ENCODE results near the gene LMX1B. TPM values are rescaled to one million over a fixed set of nuclear protein-coding genes. Genes with fewer than 3 reads are reported as not detected.

The LMX1B gene
- total and polyA plus RNA-seq, 7 donors, result 0.01 to 0.26 (median 0.08) TPM; not detected in 1

DNA sequence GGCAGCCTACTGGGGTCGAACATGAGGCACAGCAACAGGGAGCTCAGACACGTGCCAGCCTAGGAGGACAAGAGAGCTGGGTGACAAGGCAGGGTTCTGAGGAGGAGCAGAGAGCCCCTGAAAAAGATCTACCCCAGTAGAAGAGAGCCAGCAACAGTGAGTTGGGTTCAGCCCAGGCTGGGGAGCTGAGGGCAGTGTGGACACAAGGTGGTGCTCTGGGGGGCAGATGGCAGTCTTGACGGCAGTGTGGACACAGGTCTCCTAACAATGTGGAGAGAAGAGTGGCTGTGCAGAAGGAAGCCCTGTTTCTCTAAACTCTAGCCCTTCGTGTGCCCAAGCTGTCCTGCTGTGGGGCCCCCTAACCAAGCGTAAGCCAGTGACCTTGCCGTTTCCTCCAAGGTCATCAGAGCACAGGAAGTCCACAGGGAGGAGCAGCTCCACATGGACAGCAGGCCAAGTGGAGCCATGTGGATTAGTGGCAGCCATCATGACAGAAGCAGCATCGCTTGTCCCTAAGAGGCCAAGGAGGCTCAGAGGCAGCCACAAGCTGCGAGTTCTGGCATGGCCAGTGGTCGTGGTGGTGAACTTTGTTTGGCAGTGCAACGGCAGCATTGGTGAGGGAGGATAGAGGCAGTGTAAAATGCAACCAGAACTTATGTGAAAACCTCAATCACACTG, 25.1 kb upstream of the LMX1B start:
- no peak for DNase-seq
- H3K27ac ChIP-seq, result no peak overlapping the region

DNA sequence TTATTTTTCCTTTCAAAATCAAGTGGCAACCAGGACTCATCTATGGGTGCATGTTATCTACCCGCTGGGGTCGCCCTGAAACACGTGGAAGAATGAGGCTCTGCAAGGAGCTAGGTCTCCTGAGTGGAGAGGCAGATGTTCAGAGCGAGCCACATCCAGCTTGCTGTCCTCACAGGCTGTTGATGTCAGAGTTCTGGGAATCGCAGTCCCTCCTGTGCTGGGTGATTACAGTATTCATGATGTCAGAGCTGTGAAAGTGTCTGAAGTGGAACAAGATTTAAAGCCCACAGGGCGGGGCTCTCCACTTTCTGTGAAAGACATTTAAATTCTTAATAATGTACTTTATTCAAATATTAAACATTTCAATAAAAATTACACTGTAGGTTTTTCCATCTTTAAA, 24.4 kb upstream of the LMX1B start:
- peaks cover 8% of the 10 kb centered on the region for H3K4me1 ChIP-seq
- no peaks in the 10 kb centered on the region for H3K36me3 ChIP-seq (ENCODE audit: insufficient read depth in 1 of 2, low read depth in 1 of 2)
- no peak for ATAC-seq
- no peak overlapping the region for H3K4me3 ChIP-seq
- no peak overlapping the region for H3K27ac ChIP-seq
- no peak for DNase-seq
- H3K9me3 ChIP-seq, result no peaks in the 10 kb centered on the region
- intact Hi-C loops (cut with DNase I), result no loop called here
- WGBS, 3 donors, result 71 to 80% (median 77%) methylated on average over 6 of the region's 6 CpGs
- peaks cover 0 to 2% (median 0%) of the 10 kb centered on the region in 3 donors for H3K27me3 ChIP-seq (ENCODE audit: insufficient read depth in 3 of 3, low read length in 2 of 3)
- TF ChIP-seq, protein P1, sequence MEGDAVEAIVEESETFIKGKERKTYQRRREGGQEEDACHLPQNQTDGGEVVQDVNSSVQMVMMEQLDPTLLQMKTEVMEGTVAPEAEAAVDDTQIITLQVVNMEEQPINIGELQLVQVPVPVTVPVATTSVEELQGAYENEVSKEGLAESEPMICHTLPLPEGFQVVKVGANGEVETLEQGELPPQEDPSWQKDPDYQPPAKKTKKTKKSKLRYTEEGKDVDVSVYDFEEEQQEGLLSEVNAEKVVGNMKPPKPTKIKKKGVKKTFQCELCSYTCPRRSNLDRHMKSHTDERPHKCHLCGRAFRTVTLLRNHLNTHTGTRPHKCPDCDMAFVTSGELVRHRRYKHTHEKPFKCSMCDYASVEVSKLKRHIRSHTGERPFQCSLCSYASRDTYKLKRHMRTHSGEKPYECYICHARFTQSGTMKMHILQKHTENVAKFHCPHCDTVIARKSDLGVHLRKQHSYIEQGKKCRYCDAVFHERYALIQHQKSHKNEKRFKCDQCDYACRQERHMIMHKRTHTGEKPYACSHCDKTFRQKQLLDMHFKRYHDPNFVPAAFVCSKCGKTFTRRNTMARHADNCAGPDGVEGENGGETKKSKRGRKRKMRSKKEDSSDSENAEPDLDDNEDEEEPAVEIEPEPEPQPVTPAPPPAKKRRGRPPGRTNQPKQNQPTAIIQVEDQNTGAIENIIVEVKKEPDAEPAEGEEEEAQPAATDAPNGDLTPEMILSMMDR (IDR thresholded peaks at IDR 0.05), result no peak

More for the DNA sequence above, 25.1 kb upstream of the LMX1B start:
- no peak for ATAC-seq
- Histone ChIP-seq H3K36me3 (ENCODE audit: insufficient read depth in 1 of 2, low read depth in 1 of 2) (no peaks in the 10 kb centered on the region), H3K4me1 (peaks cover 8% of the 10 kb centered on the region), H3K4me3 (no peak overlapping the region), H3K27me3 (ENCODE audit: insufficient read depth in 3 of 3, low read length in 2 of 3) (peaks cover 0 to 2% (median 0%) of the 10 kb centered on the region in 3 donors), H3K9me3 (no peaks in the 10 kb centered on the region)
- TF ChIP-seq, protein P1 (IDR thresholded peaks at IDR 0.05), result no peak
- WGBS, 3 donors, result 66 to 69% (median 68%) methylated on average over 10 of the region's 10 CpGs
- intact Hi-C loops (cut with DNase I), result no loop called here

DNA sequence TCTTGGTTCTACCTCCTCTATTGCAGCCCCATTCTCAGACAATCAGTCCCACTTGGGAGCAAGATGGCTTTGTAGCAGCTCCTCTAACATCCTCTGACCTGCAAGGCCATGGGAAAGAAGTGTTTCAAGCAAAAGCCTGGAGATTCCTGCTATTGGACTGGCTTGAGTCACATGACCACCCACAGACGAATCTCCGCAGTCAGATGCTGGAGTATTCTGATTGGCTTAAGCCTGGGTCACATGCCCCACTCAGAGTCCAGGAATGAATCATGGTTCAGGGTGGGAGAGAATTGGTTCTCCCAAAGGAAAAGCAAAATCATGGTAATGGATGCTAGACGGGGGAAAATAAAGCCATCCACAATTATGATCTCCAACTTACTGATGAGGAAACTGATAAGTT, 22.6 kb upstream of the LMX1B start:
- 54 to 71% (median 68%) methylated on average over 3 of the region's 3 CpGs for WGBS, 3 donors
- no peak for ATAC-seq
- Histone ChIP-seq H3K9me3 (no peaks in the 10 kb centered on the region), H3K27ac (no peak overlapping the region), H3K27me3 (ENCODE audit: insufficient read depth in 3 of 3, low read length in 2 of 3) (peaks cover 0 to 16% (median 0%) of the 10 kb centered on the region in 3 donors), H3K36me3 (ENCODE audit: insufficient read depth in 1 of 2, low read depth in 1 of 2) (no peaks in the 10 kb centered on the region), H3K4me3 (no peak overlapping the region), H3K4me1 (peaks cover 8% of the 10 kb centered on the region)
- no peak for DNase-seq
- TF ChIP-seq, protein P1 (IDR thresholded peaks at IDR 0.05), result no peak
- intact Hi-C loops (cut with DNase I), result no loop called here

DNA sequence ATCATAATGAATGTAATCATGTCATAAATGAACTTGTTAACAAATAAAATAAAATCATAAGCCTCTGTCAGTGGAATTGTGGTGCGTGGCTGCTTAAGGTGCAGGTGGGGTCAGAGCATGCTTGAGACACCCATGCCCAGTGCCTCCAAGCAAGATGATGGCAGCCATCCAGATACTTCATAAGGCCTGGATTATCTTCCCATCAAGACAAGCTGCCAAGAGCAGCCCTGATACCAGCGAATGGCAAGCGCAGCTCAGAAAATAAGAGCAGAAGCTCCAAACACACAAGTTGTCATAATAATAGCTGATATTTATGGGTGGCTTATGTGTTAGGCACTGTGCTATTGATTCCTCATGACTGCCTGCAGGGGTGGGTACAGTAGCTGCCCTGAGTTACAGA, 21.8 kb upstream of the LMX1B start:
- TF ChIP-seq, protein P1 (IDR thresholded peaks at IDR 0.05), result no peak
- H3K4me1 ChIP-seq, result peaks cover 7% of the 10 kb centered on the region
- DNase-seq (no peak), ATAC-seq (no peak)
- intact Hi-C loops (cut with DNase I), result no loop called here
- H3K9me3 ChIP-seq, result no peaks in the 10 kb centered on the region
- H3K36me3 ChIP-seq (ENCODE audit: insufficient read depth in 1 of 2, low read depth in 1 of 2), result no peaks in the 10 kb centered on the region
- H3K4me3 ChIP-seq, result no peak overlapping the region
- no peak overlapping the region for H3K27ac ChIP-seq
- 64 to 69% (median 67%) methylated on average over 3 of the region's 3 CpGs for WGBS, 3 donors
- H3K27me3 ChIP-seq (ENCODE audit: insufficient read depth in 3 of 3, low read length in 2 of 3), result peaks cover 0 to 17% (median 0%) of the 10 kb centered on the region in 3 donors

DNA sequence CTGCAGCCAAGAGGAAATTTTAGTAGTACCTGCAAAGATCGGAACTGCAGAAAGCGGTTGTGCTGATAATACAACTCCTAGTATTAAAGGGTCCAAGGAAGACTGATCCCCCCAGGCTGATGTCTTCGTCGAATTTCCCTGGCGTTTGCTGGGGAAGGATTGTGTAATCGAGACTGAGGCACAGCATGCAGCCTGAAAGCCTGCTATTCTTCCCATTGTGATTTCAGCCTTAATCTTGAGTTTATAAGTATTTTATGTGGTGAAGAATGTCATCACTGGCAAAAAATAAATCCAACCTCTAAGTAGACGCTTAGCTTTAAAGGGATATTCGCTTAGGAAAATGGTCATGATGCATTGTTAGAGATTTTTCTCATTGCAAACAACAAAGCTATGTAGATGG, 21.3 kb upstream of the LMX1B start:
- WGBS, 3 donors, result 68 to 71% (median 69%) methylated on average over 8 of the region's 8 CpGs
- H3K27me3 ChIP-seq (ENCODE audit: insufficient read depth in 3 of 3, low read length in 2 of 3), result peaks cover 0 to 17% (median 0%) of the 10 kb centered on the region in 3 donors
- no peak for ATAC-seq

More for the DNA sequence above, 21.3 kb upstream of the LMX1B start:
- no peak for DNase-seq
- intact Hi-C loops (cut with DNase I), result no loop called here
- Histone ChIP-seq H3K9me3 (no peaks in the 10 kb centered on the region), H3K36me3 (ENCODE audit: insufficient read depth in 1 of 2, low read depth in 1 of 2) (no peaks in the 10 kb centered on the region), H3K27ac (no peak overlapping the region), H3K4me1 (peaks cover 2% of the 10 kb centered on the region), H3K4me3 (no peak overlapping the region)
- TF ChIP-seq, protein P1 (IDR thresholded peaks at IDR 0.05), result no peak
